Activated CD4-positive, alpha-beta T cell treated with anti-CD3 and anti-CD28 coated beads for 36 hours (primary cell): Measurements from ENCODE around the gene CROCC. TPM values are rescaled to one million over a fixed set of nuclear protein-coding genes. Genes with fewer than 3 reads are reported as not detected.
"Not testable (repeated sequence)": the region's sequence is repeated elsewhere in the genome, so short reads cannot be mapped to it uniquely, and the experiment has no call there.

Experiments used
- ATAC-seq: fragments of 200-7000 bp; cut with Tn5 transposase; one replicate; pipeline ENCODE4 v1.10.0; 2021; ENCODE audit warnings: mild to moderate bottlenecking, moderate library complexity
- CTCF ChIA-PET: fragments of 350-600 bp; sonication (Branson Sonifier 250); formaldehyde crosslinking; loops from one replicate; lab custom pipeline; 2021; ENCODE audit warnings: antibody characterized with exemption; lab: Charles Lee
- POLR2A ChIA-PET: fragments of 350-600 bp; sonication (Branson Sonifier 250); formaldehyde crosslinking; loops from one replicate; lab custom pipeline; 2021; ENCODE audit warnings: antibody characterized with exemption, inconsistent platforms; lab: Charles Lee
- DNase-seq: peaks from one replicate; pipeline ENCODE4 v3.0.0-alpha.2; 2020
- H3K27ac Mint-ChIP-seq: one replicate; pipeline ENCODE4 v1.8.0; 2021; ENCODE audit warnings: mixed read lengths
- H3K27me3 Mint-ChIP-seq: one replicate; pipeline ENCODE4 v1.8.0; 2021; ENCODE audit warnings: mixed read lengths
- H3K36me3 Mint-ChIP-seq: one replicate; pipeline ENCODE4 v1.8.0; 2021; ENCODE audit warnings: low read depth, mixed read lengths
- H3K4me1 Mint-ChIP-seq: one replicate; pipeline ENCODE4 v1.8.0; 2021; ENCODE audit warnings: mixed read lengths
- H3K4me3 Mint-ChIP-seq: one replicate; pipeline ENCODE4 v1.8.0; 2021; ENCODE audit warnings: mild to moderate bottlenecking, moderate library complexity, mixed read lengths
- H3K9me3 Mint-ChIP-seq: one replicate; pipeline ENCODE4 v1.8.0; 2021; ENCODE audit warnings: low read depth, mixed read lengths
- intact Hi-C, 2 experiments: fragments of 100-400 bp; cut with DNase I in 1 of 2; cut with micrococcal nuclease in 1 of 2; formaldehyde crosslinking; loops; one replicate each; pipeline versions ENCODE4 v1.14.2 to v1.15.1; 2022 to 2024; cut with DNase I, micrococcal nuclease
- total RNA-seq, 2 experiments: library from RNA; stranded (reverse); gene quantifications; one replicate each; pipeline ENCODE4 v1.2.3, GENCODE V29; 2021

CROCC gene
- 10 to 100 TPM; 18.4 to 25.7 TPM for total RNA-seq

GRCh38 chr1:16921391-16922185, at the start of gene CROCC:
CROCC (plus strand) TSS chr1:16921931; CDS start chr1:16922019, 88 bp downstream.
- ATAC-seq = peak; percentile 86
- CTCF ChIA-PET = interaction anchor here (1.0 kb wide), 1 partner anchor 212 kb away, joined by 3 read pairs; no protein-coding TSS in a partner anchor
- Mint-ChIP-seq H3K27me3 (no peaks in the 10 kb centered on the region), H3K27ac (peak within 1 kb of the TSS; percentile 74), H3K36me3 (no peaks in the 10 kb centered on the region), H3K4me3 (peak within 1 kb of the TSS; percentile 61), H3K4me1 (peaks cover 16% of the 10 kb centered on the region), H3K9me3 (no peaks in the 10 kb centered on the region)
- POLR2A ChIA-PET = no interaction called here
- DNase-seq = peak; percentile 76
- intact Hi-C loops = no loop called here

GRCh38 chr1:16872152-16873075, 49.3 kb upstream of the CROCC start:
- peak; percentile 81 for DNase-seq
- peak overlapping the region; percentile 63 for H3K27ac Mint-ChIP-seq
- intact Hi-C loops = loop anchor here in 1 of 2 experiments (5.0 kb wide), 1 partner anchor 260 kb away; the partner anchor contains the start of gene NBPF1
- H3K4me1 Mint-ChIP-seq, H3K36me3 Mint-ChIP-seq, CTCF ChIA-PET, H3K9me3 Mint-ChIP-seq: not testable (repeated sequence)
- POLR2A ChIA-PET = interaction anchor here (0.6 kb wide), 1 partner anchor 36 kb away, joined by 3 read pairs; no protein-coding TSS in a partner anchor
- peak overlapping the region; percentile 56 for H3K4me3 Mint-ChIP-seq
- peaks cover 14% of the 10 kb centered on the region for H3K27me3 Mint-ChIP-seq
- peak; percentile 91 for ATAC-seq

GRCh38 chr1:16873076-16873879, 48.5 kb upstream of the CROCC start:
- H3K27ac Mint-ChIP-seq, H3K9me3 Mint-ChIP-seq, POLR2A ChIA-PET, H3K36me3 Mint-ChIP-seq, ATAC-seq, H3K4me1 Mint-ChIP-seq: not testable (repeated sequence)
- DNase-seq = peak; percentile 59
- CTCF ChIA-PET = interaction anchor here (1.2 kb wide), 1 partner anchor 173 kb away, joined by 3 read pairs; no protein-coding TSS in a partner anchor
- intact Hi-C loops = loop anchor here in 1 of 2 experiments (5.0 kb wide), 1 partner anchor 261 kb away; the partner anchor contains the start of gene NBPF1
- Mint-ChIP-seq H3K4me3 (peak overlapping the region; percentile 56), H3K27me3 (peaks cover 14% of the 10 kb centered on the region)

GRCh38 chr1:16874968-16875765, 46.6 kb upstream of the CROCC start:
- H3K27ac Mint-ChIP-seq, H3K4me3 Mint-ChIP-seq, H3K36me3 Mint-ChIP-seq, H3K4me1 Mint-ChIP-seq, ATAC-seq, H3K9me3 Mint-ChIP-seq, POLR2A ChIA-PET, DNase-seq, CTCF ChIA-PET: not testable (repeated sequence)
- peaks cover 18% of the 10 kb centered on the region for H3K27me3 Mint-ChIP-seq
- intact Hi-C loops = loop anchor here in 1 of 2 experiments (5.0 kb wide), 1 partner anchor 263 kb away; the partner anchor contains the start of gene NBPF1

- ATAC-seq, H3K27ac Mint-ChIP-seq, DNase-seq, H3K9me3 Mint-ChIP-seq, H3K4me1 Mint-ChIP-seq, H3K4me3 Mint-ChIP-seq, CTCF ChIA-PET, H3K36me3 Mint-ChIP-seq, intact Hi-C loops, POLR2A ChIA-PET: not testable (repeated sequence)
- peaks cover 12% of the 10 kb centered on the region for H3K27me3 Mint-ChIP-seq
These were observed 40.0 kb upstream of the CROCC start for GRCh38 chr1:16881742-16882141.

GRCh38 chr1:16882986-16883385, 38.7 kb upstream of the CROCC start:
- Mint-ChIP-seq H3K4me3 (no peak overlapping the region), H3K4me1 (no peaks in the 10 kb centered on the region), H3K9me3 (no peaks in the 10 kb centered on the region), H3K27ac (no peak overlapping the region), H3K36me3 (no peaks in the 10 kb centered on the region), H3K27me3 (peaks cover 12% of the 10 kb centered on the region)
- DNase-seq (no peak), ATAC-seq (no peak)
- ChIA-PET CTCF (interaction anchor here (0.5 kb wide), 1 partner anchor 16 kb away, joined by 4 read pairs; no protein-coding TSS in a partner anchor), POLR2A (interaction anchor here (0.6 kb wide), 1 partner anchor 140 kb away, joined by 3 read pairs; no protein-coding TSS in a partner anchor)
- intact Hi-C loops = no loop called here

GRCh38 chr1:16884487-16884886, 37.2 kb upstream of the CROCC start:
- H3K9me3 Mint-ChIP-seq, ATAC-seq, H3K4me3 Mint-ChIP-seq, CTCF ChIA-PET, intact Hi-C loops, H3K27ac Mint-ChIP-seq, DNase-seq, H3K36me3 Mint-ChIP-seq: not testable (repeated sequence)
- peaks cover 12% of the 10 kb centered on the region for H3K4me1 Mint-ChIP-seq
- peaks cover 11% of the 10 kb centered on the region for H3K27me3 Mint-ChIP-seq
- POLR2A ChIA-PET = interaction anchor here (0.6 kb wide), 1 partner anchor 371 kb away, joined by 3 read pairs; no protein-coding TSS in a partner anchor

- Mint-ChIP-seq H3K9me3 (no peaks in the 10 kb centered on the region), H3K36me3 (peaks cover 1% of the 10 kb centered on the region), H3K27me3 (peaks cover 5% of the 10 kb centered on the region), H3K27ac (no peak overlapping the region), H3K4me1 (peaks cover 18% of the 10 kb centered on the region), H3K4me3 (no peak overlapping the region)
- no peak for DNase-seq
- intact Hi-C loops = no loop called here
- POLR2A ChIA-PET = interaction anchor here (0.6 kb wide), 1 partner anchor 10 kb away, joined by 3 read pairs; no protein-coding TSS in a partner anchor
- CTCF ChIA-PET = interaction anchor here (0.7 to 1.2 kb wide), 3 partner anchors 13 to 197 kb away, joined by 3 to 4 read pairs (median 3); no protein-coding TSS in a partner anchor
- ATAC-seq = no peak
These were observed 34.7 kb upstream of the CROCC start for GRCh38 chr1:16886860-16887605.
